OCI-LY3 (cell line): ENCODE measurements around the gene ABO.
"Not testable (repeated sequence)": the region's sequence is repeated elsewhere in the genome, so short reads cannot be mapped to it uniquely, and the experiment has no call there.

ENCODE experiments used
- H2AFZ ChIP-seq: fragments of 200-600, 300-600 bp; shearing (Covaris generic); 2 replicates; pipeline ENCODE4 v1.6.0; 2014; ENCODE audit warnings: antibody characterized with exemption, low read depth, low read length
- H3K27ac ChIP-seq: fragments of 200-600, 300-600 bp; sonication (generic); 2 replicates; pipeline ENCODE4 v1.5.1; 2014; ENCODE audit warnings: mild to moderate bottlenecking, low read length, moderate library complexity, mixed read lengths
- H3K27me3 ChIP-seq: fragments of 200-600, 300-600 bp; sonication (generic); 2 replicates; pipeline ENCODE4 v1.6.1; 2014; ENCODE audit warnings: low read depth, low read length, mixed read lengths
- H3K36me3 ChIP-seq: fragments of 200-600, 300-600 bp; sonication (generic); replicated peaks from 2 replicates; pipeline ENCODE3; 2014; ENCODE audit warnings: low read depth, low read length, mixed read lengths
- H3K4me1 ChIP-seq: fragments of 300-600, 200-600 bp; sonication (generic); 2 replicates; pipeline ENCODE4 v1.6.1; 2014; ENCODE audit warnings: low read length, mixed read lengths
- H3K4me2 ChIP-seq: fragments of 200-600, 300-600 bp; sonication (generic); 2 replicates; pipeline ENCODE4 v1.6.1; 2014; ENCODE audit warnings: low read length, mixed read lengths
- H3K4me3 ChIP-seq: fragments of 300-600, 200-600 bp; sonication (generic); 2 replicates; pipeline ENCODE4 v1.5.1; 2014; ENCODE audit warnings: antibody characterized with exemption, mild to moderate bottlenecking, low read length, moderate library complexity
- H3K79me2 ChIP-seq: fragments of 300-600, 200-600 bp; shearing (Covaris generic); 2 replicates; pipeline ENCODE4 v1.6.1; 2014; ENCODE audit warnings: mild to moderate bottlenecking, low read length, mixed read lengths
- H3K9ac ChIP-seq: fragments of 300-600, 200-600 bp; shearing (Covaris generic); 2 replicates; pipeline ENCODE4 v1.6.0; 2014; ENCODE audit warnings: mild to moderate bottlenecking, low read length, moderate library complexity
- H3K9me3 ChIP-seq: fragments of 200-600, 300-600 bp; shearing (Covaris generic); 2 replicates; pipeline ENCODE4 v1.6.1; 2014; ENCODE audit warnings: low read length, mixed read lengths; ENCODE audit not compliant: insufficient read depth
- H4K20me1 ChIP-seq: fragments of 200-600, 300-600 bp; sonication (generic); 2 replicates; pipeline ENCODE4 v1.6.1; 2016; ENCODE audit warnings: low read length, mixed read lengths; ENCODE audit not compliant: insufficient read depth
- EZH2phosphoT487 ChIP-seq: fragments of 200-600 bp; shearing (Covaris generic); IDR thresholded peaks from 2 replicates; pipeline ENCODE4 v1.6.1; 2018; ENCODE audit warnings: antibody characterized with exemption, mixed run types, low read depth
- TF ChIP-seq, protein P1 (sequence below): fragments of 200-600, 300-600 bp; sonication (generic); IDR thresholded peaks from 2 replicates; pipeline ENCODE4 v1.5.1; 2014; ENCODE audit warnings: antibody characterized with exemption, low read length, low read depth

The ABO gene

DNA sequence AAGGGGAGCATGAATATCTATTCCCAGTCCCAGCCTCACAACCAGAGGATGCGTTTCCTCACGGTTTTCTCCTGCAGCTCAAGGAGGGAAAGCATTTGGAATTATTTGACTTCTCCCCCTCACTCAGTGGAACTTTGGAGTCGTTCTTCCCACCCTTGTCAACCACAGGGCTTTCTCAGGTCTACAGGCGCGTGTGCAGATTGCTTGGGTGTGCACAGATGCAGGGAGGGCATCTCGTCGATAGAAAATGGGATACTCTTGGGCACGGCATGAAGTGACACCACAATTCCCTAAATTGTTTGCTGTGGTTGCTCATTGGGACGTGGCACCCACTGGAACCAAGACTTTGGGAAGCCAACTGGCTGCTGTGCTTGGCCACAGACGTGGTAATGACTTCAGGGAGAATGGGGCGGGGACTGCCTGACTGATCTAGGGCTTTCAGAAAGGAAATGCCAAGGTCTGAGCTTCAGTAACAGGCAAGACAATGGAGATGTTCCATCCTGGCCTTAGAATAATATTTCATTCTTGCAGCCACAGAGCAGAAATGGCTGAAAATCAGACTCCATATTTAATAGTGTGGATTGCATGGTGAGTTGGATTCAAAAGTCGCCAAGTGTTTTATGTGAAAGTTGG lies 53.7 kb downstream of the ABO start:
- no peak for TF ChIP-seq EZH2phosphoT487
- TF ChIP-seq, protein P1, sequence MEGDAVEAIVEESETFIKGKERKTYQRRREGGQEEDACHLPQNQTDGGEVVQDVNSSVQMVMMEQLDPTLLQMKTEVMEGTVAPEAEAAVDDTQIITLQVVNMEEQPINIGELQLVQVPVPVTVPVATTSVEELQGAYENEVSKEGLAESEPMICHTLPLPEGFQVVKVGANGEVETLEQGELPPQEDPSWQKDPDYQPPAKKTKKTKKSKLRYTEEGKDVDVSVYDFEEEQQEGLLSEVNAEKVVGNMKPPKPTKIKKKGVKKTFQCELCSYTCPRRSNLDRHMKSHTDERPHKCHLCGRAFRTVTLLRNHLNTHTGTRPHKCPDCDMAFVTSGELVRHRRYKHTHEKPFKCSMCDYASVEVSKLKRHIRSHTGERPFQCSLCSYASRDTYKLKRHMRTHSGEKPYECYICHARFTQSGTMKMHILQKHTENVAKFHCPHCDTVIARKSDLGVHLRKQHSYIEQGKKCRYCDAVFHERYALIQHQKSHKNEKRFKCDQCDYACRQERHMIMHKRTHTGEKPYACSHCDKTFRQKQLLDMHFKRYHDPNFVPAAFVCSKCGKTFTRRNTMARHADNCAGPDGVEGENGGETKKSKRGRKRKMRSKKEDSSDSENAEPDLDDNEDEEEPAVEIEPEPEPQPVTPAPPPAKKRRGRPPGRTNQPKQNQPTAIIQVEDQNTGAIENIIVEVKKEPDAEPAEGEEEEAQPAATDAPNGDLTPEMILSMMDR, result no peak

DNA sequence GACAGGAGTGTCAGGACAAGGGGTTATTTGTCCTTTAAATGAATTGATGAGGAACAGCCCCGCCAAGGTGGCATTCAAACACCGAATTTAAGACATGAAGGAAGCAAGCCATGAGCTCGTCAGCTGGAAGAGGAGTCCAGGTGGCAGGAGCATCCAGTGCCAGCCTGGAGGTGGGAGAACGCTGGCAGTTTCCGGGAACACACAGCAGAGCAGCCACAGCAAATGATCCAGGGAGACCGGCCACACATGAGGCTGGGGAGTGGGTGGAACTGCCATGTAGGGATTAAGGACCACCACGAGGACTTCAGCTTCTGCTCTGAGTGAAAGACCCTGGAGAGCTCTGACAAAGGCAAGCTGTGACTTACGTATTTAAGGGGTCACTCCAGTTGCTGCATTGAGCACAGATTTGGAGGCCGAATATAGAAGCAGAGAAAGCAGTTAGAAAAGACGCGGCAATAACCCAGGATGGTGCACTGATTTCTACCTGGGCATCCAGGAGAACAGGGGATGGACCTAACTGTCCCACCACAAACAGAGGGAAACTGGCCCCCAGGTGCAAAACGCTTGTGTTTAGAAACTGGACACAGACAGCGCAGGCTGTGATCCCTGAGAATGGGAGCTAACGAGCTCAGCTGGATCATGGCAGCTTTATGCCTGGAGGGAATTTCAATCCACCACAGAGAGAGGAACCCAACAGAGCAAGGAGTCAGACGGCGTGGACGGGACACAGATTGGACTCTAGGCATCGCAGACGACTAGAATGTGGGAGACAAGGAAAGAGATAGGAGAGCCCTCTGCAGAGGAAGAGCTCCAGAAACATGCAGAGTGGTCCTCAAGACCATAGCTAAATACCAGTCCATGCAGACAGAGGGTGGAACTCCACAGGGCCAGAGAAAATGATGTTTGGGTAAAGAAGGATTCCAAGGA lies 56.7 kb downstream of the ABO start:
- not testable (repeated sequence) for H2AFZ ChIP-seq, H4K20me1 ChIP-seq, H3K4me3 ChIP-seq, H3K27ac ChIP-seq, H3K36me3 ChIP-seq, H3K79me2 ChIP-seq, H3K9me3 ChIP-seq, H3K4me1 ChIP-seq, H3K4me2 ChIP-seq, H3K9ac ChIP-seq
- H3K27me3 ChIP-seq, result peaks cover 19% of the 10 kb centered on the region

More for the DNA sequence above, 53.7 kb downstream of the ABO start:
- Histone ChIP-seq H4K20me1 (no peaks in the 10 kb centered on the region), H3K9ac (no peak overlapping the region), H3K27ac (no peak overlapping the region), H3K4me2 (no peak overlapping the region), H3K27me3 (peaks cover 10% of the 10 kb centered on the region; the same call in 1 of the 2 replicates), H3K4me1 (no peaks in the 10 kb centered on the region), H3K9me3 (no peaks in the 10 kb centered on the region), H3K36me3 (no peaks in the 10 kb centered on the region), H3K79me2 (no peaks in the 10 kb centered on the region), H3K4me3 (no peak overlapping the region), H2AFZ (no peak overlapping the region)

GRCh38 chr9:133217333-133217988 lies 57.5 kb downstream of the ABO start:
- H3K4me2 ChIP-seq, H4K20me1 ChIP-seq: not testable (repeated sequence)
- peaks cover 19% of the 10 kb centered on the region for H3K27me3 ChIP-seq

DNA sequence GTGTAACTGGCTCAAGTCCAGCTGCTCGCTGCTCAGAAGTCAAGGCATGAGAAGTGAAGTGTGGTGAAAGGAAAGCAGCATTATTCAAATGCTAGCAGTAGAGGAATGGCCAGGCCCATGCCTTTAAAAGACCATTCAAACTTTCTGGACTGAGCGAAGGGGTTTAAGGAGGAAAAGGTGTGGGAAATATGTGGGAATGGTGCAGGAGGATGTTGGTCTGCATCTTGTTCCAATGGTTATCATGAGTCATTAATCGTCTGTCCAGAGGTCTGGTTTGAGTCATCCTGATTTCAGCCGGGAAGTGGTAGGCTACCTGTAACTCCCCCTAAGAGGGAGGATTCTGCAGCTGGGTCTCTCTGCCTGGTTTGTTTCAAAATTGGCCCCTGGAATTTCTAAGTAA lies 60.7 kb downstream of the ABO start:
- not testable (repeated sequence) for H2AFZ ChIP-seq, H3K79me2 ChIP-seq, H3K9ac ChIP-seq, H3K4me3 ChIP-seq, H3K27ac ChIP-seq, H3K9me3 ChIP-seq, H3K4me1 ChIP-seq, H4K20me1 ChIP-seq, H3K4me2 ChIP-seq, H3K36me3 ChIP-seq
- peaks cover 18% of the 10 kb centered on the region for H3K27me3 ChIP-seq

More at GRCh38 chr9:133217333-133217988, 57.5 kb downstream of the ABO start:
- not testable (repeated sequence) for H3K27ac ChIP-seq, H3K79me2 ChIP-seq, H3K36me3 ChIP-seq, H3K4me3 ChIP-seq, H3K9ac ChIP-seq, H3K4me1 ChIP-seq, H2AFZ ChIP-seq, H3K9me3 ChIP-seq

DNA sequence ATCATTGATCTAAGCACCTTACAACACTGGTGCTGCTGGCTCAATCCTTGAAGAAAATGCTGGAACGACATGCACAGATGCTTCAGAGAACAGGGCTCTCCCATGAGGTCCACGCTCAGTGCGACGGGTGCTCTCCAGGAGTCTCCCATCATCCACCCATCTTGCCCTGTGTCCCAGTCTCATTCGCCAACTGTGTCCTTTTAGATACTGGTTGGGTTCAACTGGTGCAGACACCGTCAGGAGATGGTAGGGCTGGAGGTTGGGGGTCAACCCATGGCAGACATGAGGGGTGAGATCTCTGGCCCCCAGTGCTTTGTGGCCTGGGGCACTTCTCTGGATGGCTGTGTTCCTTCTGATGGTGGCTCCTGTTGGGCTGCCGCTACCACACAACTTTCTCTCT lies 64.4 kb downstream of the ABO start:
- no peaks in the 10 kb centered on the region for H3K9me3 ChIP-seq

More for the DNA sequence above, 64.4 kb downstream of the ABO start:
- no peaks in the 10 kb centered on the region for H3K79me2 ChIP-seq
- H3K9ac ChIP-seq, result no peak overlapping the region
- no peak overlapping the region for H3K27ac ChIP-seq
- H3K4me2 ChIP-seq, result no peak overlapping the region
- TF ChIP-seq EZH2phosphoT487, result no peak
- TF ChIP-seq, protein P1, result no peak
- H3K4me3 ChIP-seq, result no peak overlapping the region
- no peaks in the 10 kb centered on the region for H3K4me1 ChIP-seq
- no peak overlapping the region for H2AFZ ChIP-seq
- H3K36me3 ChIP-seq, result no peaks in the 10 kb centered on the region
- no peaks in the 10 kb centered on the region for H4K20me1 ChIP-seq
- H3K27me3 ChIP-seq, result peaks cover 13% of the 10 kb centered on the region
